ENCODE measurements around the gene TBX4.
"Not testable (repeated sequence)": the region's sequence is repeated elsewhere in the genome, so short reads cannot be mapped to it uniquely, and the experiment has no call there.

The TBX4 gene

DNA sequence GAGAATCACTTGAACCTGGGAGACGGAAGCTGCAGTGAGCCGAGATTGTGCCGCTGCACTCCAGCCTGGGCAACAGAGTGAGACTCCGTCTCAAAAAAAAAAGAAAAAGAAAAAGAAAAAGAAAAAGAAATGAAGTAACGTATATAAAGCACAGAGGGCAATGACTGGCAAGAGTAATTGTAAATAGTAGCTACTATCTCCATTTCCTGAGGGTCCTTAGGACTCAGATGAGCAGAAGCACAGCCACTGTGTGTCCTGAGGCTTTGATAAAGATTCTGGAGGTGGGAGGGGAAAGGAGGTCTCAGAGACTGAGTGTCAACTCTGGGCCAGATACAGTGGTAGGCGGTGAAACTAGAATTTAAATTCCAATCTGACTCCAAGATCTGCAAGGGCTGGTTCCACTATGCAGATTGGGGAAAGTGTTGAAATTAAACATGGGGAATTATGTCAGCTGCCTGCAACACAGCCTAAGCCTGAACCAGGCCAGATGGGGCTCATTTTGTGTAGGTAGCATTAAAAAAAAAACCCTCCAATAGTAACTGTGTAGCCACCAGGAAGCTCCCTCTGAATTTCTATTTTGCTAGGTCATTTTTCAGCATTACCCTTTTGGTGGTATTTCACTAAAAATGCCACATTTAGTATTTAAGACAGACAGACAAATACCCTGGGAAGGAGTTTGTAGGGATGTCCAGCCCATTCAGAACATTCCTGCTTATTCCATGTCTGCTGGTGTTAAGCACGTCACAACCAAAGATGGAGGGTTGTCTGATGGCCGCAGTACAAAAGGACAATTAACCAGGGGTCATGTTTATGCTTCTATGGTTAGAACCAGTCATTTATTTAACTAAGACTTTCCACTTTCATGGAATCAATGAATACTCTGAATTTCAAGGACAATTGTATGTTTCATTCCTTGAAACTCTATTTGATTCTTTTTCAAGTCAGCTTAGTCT lies 46.1 kb downstream of the TBX4 start:
- no peak for DNase-seq

DNA sequence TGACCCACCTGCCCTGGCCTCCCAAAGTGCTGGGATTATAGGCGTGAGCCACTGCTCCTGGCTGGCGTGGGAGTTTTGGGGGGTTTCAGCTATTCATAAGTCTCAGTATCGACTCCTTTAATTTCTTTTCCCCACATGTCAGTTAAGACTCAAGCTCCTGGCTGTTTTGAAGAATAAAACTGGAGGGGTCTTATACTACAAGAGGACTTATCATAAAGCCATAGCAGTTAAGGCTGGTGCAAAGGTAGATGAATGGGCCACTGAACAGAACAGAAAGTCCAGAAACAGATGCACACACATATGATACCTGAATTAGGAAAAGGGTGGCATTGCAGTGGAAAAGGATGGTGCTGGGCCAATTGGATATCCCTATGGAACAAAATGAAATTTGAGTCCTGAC lies 47.4 kb downstream of the TBX4 start:
- no peak for DNase-seq

DNA sequence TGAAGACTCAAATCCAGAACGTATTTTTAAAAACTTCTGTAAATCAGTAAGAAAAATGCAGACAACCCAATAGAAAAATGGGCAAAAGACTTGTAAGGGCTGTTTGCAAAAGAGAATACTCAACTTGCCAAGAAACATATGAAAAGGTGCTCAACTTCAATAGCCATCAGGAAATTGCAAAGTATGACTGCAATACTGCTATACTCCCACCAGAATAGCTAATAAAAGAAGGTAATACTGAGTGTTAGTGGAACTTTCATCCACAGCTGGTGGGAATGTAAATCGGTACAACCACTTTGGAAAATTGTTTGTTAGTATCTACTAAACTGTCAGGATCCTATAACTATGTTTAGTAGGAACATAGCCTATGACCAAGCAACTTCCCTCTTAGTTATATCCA lies 48.1 kb downstream of the TBX4 start:
- no peak for DNase-seq

DNA sequence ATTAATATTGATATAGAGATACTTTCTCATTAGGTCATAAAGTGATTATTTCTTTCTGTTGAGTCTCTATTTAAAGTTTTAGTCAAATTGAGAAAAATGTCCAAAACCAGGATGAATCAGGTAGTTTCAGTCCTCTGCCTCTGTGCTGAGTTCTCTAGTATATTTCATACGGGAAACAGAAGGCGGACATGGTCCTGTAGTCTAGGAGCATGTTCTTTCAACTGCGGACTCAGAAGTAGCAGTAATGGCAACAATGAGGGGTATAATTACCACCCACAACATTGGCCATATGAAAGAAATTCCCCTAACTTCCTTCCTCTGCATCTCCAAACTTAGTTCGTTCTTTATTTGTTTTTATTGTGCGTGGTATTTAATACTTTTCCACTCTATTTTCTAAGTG lies 50.1 kb downstream of the TBX4 start:
- DNase-seq, result no peak

GRCh38 chr17:61503961-61504360 lies 51.7 kb downstream of the TBX4 start:
- no peak for DNase-seq

- no peak for DNase-seq
Measured at GRCh38 chr17:61504697-61505096, 52.5 kb downstream of the TBX4 start.

GRCh38 chr17:61505846-61506627 lies 53.8 kb downstream of the TBX4 start:
- DNase-seq, result no peak

DNA sequence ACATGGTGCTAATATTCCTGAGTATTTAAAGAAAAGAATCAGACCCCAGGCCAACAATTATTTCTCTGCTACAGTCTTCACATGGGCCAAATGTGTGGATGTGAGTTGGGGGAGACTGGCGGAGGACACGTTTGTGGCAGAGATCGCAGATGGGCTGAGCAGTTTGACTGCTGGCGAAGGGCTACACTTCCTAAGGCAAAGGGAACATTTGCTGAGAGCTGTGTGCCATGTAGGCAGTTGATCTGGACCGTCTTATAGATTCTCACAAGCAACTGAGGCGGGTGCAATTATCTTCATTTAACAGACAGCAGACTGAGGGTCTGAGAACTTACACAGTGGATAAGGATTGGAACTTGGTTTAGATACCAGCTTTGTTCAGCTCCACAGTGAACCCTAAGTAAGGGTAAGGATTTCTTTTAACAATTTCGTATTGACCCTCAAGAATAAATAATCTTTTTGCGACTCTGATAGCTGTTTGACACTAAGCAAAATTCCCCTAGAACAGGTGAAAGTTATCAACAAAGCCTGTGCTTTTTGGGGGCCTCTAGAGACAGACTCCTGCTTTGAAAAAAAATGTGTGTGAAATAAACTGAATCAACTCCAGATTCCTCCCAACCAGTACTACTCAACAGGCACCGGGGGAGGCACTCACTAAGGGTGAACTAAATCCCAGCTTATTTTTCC lies 55.3 kb downstream of the TBX4 start:
- DNase-seq, result no peak

DNA sequence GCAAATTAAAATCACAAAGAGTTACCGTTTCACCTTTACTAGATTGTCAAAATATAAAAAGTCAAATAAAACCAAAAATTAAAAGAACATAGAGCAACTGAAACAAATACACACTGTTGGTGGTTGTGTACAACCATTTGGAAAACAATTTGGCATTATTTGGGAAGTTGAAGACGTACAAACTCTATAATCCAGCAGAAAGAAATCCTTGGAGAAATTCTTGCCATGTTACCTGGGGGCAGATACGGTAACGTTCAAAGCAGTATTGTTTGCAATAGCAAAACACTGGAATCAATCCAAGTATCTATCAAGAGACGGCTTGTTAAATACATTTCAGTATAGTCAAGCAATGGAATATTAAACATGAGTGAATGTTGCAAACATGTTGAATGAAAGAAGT lies 56.7 kb downstream of the TBX4 start:
- DNase-seq, result no peak

DNA sequence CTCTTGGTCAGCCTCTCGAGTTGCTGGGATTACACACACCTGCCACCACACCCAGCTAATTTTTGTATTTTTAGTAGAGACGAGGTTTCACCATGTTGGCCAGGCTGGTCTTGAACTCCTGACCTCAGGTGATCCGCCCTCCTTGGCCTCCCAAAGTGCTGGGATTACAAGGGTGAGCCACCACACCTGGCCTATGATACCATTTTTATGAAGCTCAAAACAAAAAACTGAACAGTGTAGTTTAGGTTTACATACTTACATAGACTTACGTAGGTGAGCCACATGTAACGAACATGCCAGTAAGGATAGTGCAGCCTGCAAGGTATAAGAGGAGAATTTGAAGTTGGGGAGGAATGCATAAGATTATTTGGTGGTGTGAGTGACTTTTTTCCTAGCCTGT lies 57.2 kb downstream of the TBX4 start:
- DNase-seq, result not testable (repeated sequence)

- DNase-seq, result no peak
Measured at GRCh38 chr17:61510237-61510636, 58.0 kb downstream of the TBX4 start.

DNA sequence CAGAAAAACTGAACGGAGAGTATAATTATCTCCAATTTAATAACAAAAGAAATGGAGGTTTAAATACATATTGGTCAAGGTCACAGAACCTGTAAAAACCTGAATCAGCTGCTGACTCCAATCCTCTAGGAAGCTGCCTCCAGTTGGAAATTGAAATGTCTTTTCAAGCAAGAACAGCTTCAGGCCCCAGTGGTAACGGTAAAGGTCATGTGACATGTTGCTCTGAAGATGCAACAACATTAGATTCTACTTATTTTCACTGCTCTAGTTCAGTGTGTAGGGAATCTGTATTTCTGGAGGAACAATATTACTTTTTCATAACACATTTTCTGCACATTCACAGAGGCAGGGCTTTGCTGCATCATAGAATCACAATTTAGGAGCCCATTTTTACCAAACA lies 58.8 kb downstream of the TBX4 start:
- no peak for DNase-seq

DNA sequence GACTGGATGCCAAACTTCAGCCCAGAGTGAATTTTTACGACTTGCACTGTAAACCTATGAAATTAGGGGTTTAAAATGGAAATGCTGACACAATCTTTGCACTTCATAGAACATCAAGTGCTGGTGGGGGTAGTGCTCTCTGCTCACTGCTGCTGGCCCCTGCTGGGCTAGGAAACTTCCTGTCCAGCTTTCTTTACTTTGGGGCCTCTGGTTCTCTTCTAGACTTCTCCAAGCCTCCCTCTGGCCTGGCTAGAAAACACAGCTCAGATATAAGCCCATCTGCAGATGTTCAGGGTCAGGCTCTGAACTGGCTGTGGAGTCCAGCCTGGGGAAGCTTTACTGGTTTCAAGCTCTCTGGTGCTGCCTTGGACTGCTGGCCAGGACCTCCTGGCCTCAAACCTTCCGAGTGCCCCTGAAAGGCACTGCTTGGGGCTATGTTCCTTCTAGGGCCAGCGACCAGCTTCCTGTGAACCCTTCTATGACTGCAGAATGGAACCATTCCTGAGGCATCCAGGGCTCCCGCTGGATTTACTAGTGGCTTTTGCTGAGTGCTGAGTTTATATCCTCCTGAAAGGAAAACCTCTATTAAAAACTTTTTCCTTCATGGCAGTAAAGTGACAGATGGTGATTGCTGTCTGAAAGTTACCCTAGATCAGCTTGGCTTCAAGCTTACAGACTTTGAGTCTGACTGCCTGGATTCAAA lies 59.4 kb downstream of the TBX4 start:
- DNase-seq, result no peak

DNA sequence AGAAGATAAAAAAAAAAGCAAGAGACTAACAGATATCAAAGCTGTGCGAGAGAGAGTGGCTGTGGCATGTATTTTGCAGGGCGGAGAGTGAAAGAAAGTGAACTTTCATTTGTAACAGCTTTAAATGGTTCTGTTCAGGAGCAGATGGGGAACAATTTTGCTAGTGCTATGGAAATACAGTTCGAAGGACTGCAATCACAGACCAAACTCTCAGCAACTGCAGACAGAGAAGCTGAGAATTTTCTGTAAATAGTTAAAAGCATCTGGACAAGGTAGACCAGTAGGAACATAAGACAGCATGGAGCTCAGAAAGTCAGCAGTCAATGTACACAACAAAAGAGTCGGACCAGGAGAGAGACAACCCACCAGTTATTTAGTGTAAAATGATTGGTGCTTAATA lies 62.3 kb downstream of the TBX4 start:
- no peak for DNase-seq

GRCh38 chr17:61517265-61517664 lies 65.0 kb downstream of the TBX4 start:
- no peak for DNase-seq

DNA sequence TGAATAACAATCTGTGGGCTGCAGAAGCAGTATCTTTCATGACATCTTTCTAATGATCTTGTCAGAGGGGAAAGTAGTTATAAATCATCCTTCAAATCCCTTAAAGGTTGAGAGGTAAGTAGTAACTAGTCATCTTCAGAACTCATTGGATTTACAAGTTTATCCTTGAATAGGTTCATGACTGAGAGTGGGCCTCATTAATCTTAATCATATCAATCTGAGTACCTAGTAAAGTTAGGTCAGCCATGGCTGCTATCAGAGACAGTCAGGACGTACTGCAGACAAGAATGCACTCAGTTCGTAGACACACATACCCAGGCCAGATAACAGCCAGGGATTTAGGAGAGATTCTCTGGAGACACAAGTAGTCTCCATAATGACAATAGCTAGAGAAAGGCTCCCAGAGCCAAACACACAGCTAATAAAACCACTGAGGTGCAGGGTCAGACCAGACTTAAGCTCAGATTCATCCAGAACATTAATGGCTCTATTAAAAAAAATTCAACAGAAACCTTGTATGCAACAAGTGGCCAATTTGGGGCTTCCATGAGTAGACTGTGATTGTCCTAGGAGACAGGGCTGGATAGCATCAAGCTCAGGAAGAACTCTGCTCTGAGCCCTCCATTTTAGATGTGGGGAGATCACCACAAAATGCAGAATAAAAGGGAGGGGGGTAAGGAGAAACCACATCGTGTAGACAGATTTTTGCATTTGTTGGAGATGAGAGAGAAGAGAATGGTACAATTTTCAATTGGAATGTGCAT lies 65.8 kb downstream of the TBX4 start:
- no peak for DNase-seq

DNA sequence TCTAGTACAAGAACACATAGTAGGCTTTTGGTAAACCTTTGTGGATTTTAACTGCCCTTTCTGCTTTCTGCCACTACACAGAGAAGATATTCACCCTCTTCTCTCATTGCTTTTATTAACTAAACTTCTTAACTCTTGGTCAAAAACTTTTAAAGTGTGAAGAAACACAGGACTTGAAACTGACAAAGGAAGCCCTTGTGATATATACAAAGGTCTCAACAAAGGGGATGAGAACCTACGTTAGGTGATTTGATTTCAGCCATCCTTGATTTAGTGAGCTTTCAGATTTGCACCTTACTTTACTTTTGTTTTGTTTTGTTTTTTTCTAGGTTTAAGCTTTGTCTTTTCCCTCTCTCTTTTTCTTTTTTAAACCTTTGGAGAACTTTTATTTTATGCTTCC lies 66.9 kb downstream of the TBX4 start:
- no peak for DNase-seq

GRCh38 chr17:61519754-61520440 lies 67.7 kb downstream of the TBX4 start:
- DNase-seq, result no peak

DNA sequence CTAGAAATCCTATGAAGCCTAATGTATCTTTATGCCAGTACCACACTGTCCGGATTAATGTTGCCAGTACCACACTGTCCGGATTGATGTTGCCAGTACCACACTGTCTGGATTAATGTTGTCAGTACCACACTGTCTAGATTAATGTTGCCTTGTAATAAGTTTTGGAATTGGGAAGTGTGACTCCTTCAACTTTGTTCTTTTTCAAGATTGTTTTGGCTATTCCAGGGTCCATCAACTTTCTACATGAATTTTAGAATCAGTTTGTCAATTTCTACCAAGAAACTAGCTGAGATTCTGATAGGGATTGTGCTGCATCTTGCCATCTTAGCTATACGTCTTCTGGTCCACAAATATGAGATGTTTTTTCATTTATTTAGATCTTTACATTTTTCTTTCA lies 68.7 kb downstream of the TBX4 start:
- no peak for DNase-seq

DNA sequence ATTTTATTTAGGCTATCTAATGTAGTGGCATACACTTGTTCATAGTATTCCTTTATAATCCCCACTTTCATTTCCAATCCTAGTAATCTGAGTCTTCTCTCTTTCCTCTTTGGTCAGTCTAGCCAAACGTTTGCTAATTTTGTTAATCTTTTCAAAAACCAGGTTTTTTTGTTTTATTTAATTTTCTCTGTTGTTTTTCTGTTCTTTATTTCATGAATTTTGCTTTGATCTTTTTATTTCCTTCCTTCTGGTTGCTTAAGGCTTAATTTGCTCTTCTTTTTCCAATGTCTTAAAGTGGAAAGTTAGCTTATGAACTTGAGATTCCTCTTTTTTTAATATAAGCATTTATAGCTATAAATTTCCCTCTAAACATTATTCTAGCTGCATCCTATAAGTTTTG lies 69.9 kb downstream of the TBX4 start:
- no peak for DNase-seq

GRCh38 chr17:61524319-61524718 lies 72.1 kb downstream of the TBX4 start:
- DNase-seq, result no peak
